ENCODE measurements around the gene OMD.

Gene OMD

DNA sequence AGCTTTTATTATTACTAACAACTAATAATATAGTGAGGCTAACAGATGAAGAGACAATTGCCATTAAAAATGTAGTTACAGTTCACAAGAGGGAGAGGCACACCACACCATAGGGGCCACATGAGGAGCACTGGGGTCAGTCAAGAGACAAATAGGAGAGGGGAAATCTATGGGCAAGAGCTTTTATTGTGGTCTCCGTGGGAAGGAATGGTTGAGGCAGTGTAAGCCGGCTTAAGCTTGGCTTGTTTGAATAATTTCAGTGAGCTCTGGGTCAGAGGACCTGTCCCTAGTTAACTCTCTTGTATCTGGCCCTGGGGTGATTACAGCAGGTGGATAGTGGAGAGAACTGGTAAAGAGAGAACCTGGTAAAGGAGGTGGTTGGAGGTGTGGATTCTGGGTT is 55.2 kb downstream of the OMD start:
- no peak for DNase-seq (ENCODE audit: low read depth in 2 of 2)
